Measurements from ENCODE around the gene LDLRAD3. TPM values are rescaled to one million over a fixed set of nuclear protein-coding genes. Genes with fewer than 3 reads are reported as not detected.

LDLRAD3 gene
- total RNA-seq, 2 experiments from 2014 or later = not detected

GRCh38 chr11:36066891-36067290, 123.0 kb downstream of the LDLRAD3 start:
- CTCF ChIA-PET (ENCODE audit: unreplicated experiment) = no interaction called here
- POLR2A ChIA-PET = no interaction called here
- intact Hi-C loops (cut with micrococcal nuclease; ENCODE audit: unreplicated experiment) = no loop called here

GRCh38 chr11:36069576-36070212, 125.8 kb downstream of the LDLRAD3 start:
- no peak overlapping the region for H2AFZ ChIP-seq (ENCODE audit: low read length)
- POLR2A ChIA-PET = interaction anchor here (0.6 kb wide), 1 partner anchor 88 kb away, joined by 3 read pairs; no protein-coding TSS in a partner anchor
- TF ChIP-seq EZH2phosphoT487 (IDR thresholded peaks at IDR 0.05; ENCODE audit: borderline replicate concordance, low read depth, low read length) (no peak), CTCF (conservative IDR thresholded peaks at IDR 0.05; ENCODE audit: low read length) (no peak)
- H3K79me2 ChIP-seq (ENCODE audit: insufficient read depth, low read depth, low read length) = no peaks in the 10 kb centered on the region
- no peaks in the 10 kb centered on the region for H3K36me3 ChIP-seq (ENCODE audit: insufficient read depth, low read length)
- no peak overlapping the region for H3K27ac ChIP-seq (ENCODE audit: low read depth, low read length, poor library complexity, severe bottlenecking)
- H3K9me3 ChIP-seq (ENCODE audit: low read length) = no peaks in the 10 kb centered on the region
- no peaks in the 10 kb centered on the region for H3K4me1 ChIP-seq (ENCODE audit: insufficient read depth, low read length, poor library complexity, severe bottlenecking)
- CTCF ChIA-PET (ENCODE audit: unreplicated experiment) = no interaction called here
- no peaks in the 10 kb centered on the region for H3K9me2 ChIP-seq (ENCODE audit: insufficient read depth, low read length)
- intact Hi-C loops (cut with micrococcal nuclease; ENCODE audit: unreplicated experiment) = no loop called here
- no peak overlapping the region for H3K4me2 ChIP-seq (ENCODE audit: low read length)
- no peak for DNase-seq (ENCODE audit: low spot score)
- H4K20me1 ChIP-seq (ENCODE audit: insufficient read depth, low read length) = no peaks in the 10 kb centered on the region
- H3K4me3 ChIP-seq (ENCODE audit: low read depth, low read length, poor library complexity, severe bottlenecking) = no peak overlapping the region
- BruUV-seq (replicated peaks) = no TSS peak

More at GRCh38 chr11:36066891-36067290, 123.0 kb downstream of the LDLRAD3 start:
- DNase-seq (ENCODE audit: low spot score) = no peak
- Histone ChIP-seq H3K9me2 (ENCODE audit: insufficient read depth, low read length) (no peaks in the 10 kb centered on the region), H3K79me2 (ENCODE audit: insufficient read depth, low read depth, low read length) (no peaks in the 10 kb centered on the region), H3K27ac (ENCODE audit: low read depth, low read length, poor library complexity, severe bottlenecking) (no peak overlapping the region), H3K36me3 (ENCODE audit: insufficient read depth, low read length) (no peaks in the 10 kb centered on the region), H3K9me3 (ENCODE audit: low read length) (no peaks in the 10 kb centered on the region), H3K4me3 (ENCODE audit: low read depth, low read length, poor library complexity, severe bottlenecking) (no peak overlapping the region), H2AFZ (ENCODE audit: low read length) (no peak overlapping the region), H3K4me1 (ENCODE audit: insufficient read depth, low read length, poor library complexity, severe bottlenecking) (no peaks in the 10 kb centered on the region), H4K20me1 (ENCODE audit: insufficient read depth, low read length) (no peaks in the 10 kb centered on the region), H3K4me2 (ENCODE audit: low read length) (no peak overlapping the region)
- TF ChIP-seq EZH2phosphoT487 (IDR thresholded peaks at IDR 0.05; ENCODE audit: borderline replicate concordance, low read depth, low read length) (no peak), CTCF (conservative IDR thresholded peaks at IDR 0.05; ENCODE audit: low read length) (no peak)
- no TSS peak for BruUV-seq (replicated peaks)

GRCh38 chr11:36070213-36070953, 126.5 kb downstream of the LDLRAD3 start:
- Histone ChIP-seq H3K36me3 (ENCODE audit: insufficient read depth, low read length) (no peaks in the 10 kb centered on the region), H2AFZ (ENCODE audit: low read length) (no peak overlapping the region), H3K9me3 (ENCODE audit: low read length) (no peaks in the 10 kb centered on the region), H3K79me2 (ENCODE audit: insufficient read depth, low read depth, low read length) (no peaks in the 10 kb centered on the region), H3K4me2 (ENCODE audit: low read length) (no peak overlapping the region), H4K20me1 (ENCODE audit: insufficient read depth, low read length) (no peaks in the 10 kb centered on the region), H3K27ac (ENCODE audit: low read depth, low read length, poor library complexity, severe bottlenecking) (no peak overlapping the region), H3K9me2 (ENCODE audit: insufficient read depth, low read length) (no peaks in the 10 kb centered on the region), H3K4me1 (ENCODE audit: insufficient read depth, low read length, poor library complexity, severe bottlenecking) (no peaks in the 10 kb centered on the region), H3K4me3 (ENCODE audit: low read depth, low read length, poor library complexity, severe bottlenecking) (no peak overlapping the region)
- TF ChIP-seq EZH2phosphoT487 (IDR thresholded peaks at IDR 0.05; ENCODE audit: borderline replicate concordance, low read depth, low read length) (no peak), CTCF (conservative IDR thresholded peaks at IDR 0.05; ENCODE audit: low read length) (no peak)
- CTCF ChIA-PET (ENCODE audit: unreplicated experiment) = no interaction called here
- no peak for DNase-seq (ENCODE audit: low spot score)
- intact Hi-C loops (cut with micrococcal nuclease; ENCODE audit: unreplicated experiment) = no loop called here
- BruUV-seq (replicated peaks) = no TSS peak
- POLR2A ChIA-PET = no interaction called here
